Measurements from ENCODE around the gene MYO3B.

MYO3B gene

GRCh38 chr2:170267071-170267470 lies 89.1 kb downstream of the MYO3B start:
- Histone ChIP-seq H3K4me3 (ENCODE audit: insufficient read depth, low read length, poor library complexity, severe bottlenecking) (no peak overlapping the region), H3K4me2 (ENCODE audit: low read depth, low read length, poor library complexity, severe bottlenecking) (no peak overlapping the region)
- TF ChIP-seq, protein P1, sequence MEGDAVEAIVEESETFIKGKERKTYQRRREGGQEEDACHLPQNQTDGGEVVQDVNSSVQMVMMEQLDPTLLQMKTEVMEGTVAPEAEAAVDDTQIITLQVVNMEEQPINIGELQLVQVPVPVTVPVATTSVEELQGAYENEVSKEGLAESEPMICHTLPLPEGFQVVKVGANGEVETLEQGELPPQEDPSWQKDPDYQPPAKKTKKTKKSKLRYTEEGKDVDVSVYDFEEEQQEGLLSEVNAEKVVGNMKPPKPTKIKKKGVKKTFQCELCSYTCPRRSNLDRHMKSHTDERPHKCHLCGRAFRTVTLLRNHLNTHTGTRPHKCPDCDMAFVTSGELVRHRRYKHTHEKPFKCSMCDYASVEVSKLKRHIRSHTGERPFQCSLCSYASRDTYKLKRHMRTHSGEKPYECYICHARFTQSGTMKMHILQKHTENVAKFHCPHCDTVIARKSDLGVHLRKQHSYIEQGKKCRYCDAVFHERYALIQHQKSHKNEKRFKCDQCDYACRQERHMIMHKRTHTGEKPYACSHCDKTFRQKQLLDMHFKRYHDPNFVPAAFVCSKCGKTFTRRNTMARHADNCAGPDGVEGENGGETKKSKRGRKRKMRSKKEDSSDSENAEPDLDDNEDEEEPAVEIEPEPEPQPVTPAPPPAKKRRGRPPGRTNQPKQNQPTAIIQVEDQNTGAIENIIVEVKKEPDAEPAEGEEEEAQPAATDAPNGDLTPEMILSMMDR (IDR thresholded peaks at IDR 0.05; ENCODE audit: insufficient read depth, low read length, poor library complexity, severe bottlenecking), result no peak
- TF ChIP-seq EZH2phosphoT487 (conservative IDR thresholded peaks at IDR 0.05; ENCODE audit: low read length), result no peak

GRCh38 chr2:170270278-170270864 lies 92.4 kb downstream of the MYO3B start:
- no peak overlapping the region for H3K4me3 ChIP-seq (ENCODE audit: insufficient read depth, low read length, poor library complexity, severe bottlenecking)
- no peaks in the 10 kb centered on the region for H3K36me3 ChIP-seq (ENCODE audit: low read length)
- no peaks in the 10 kb centered on the region for H3K27me3 ChIP-seq (ENCODE audit: low read length)
- H3K9ac ChIP-seq (ENCODE audit: low read length), result no peak overlapping the region
- H2AFZ ChIP-seq (ENCODE audit: low read depth, low read length, severe bottlenecking), result no peak overlapping the region
- H3K27ac ChIP-seq (ENCODE audit: low read depth, low read length), result no peak overlapping the region
- H3K4me2 ChIP-seq (ENCODE audit: low read depth, low read length, poor library complexity, severe bottlenecking), result no peak overlapping the region
- no peaks in the 10 kb centered on the region for H3F3A ChIP-seq (ENCODE audit: insufficient read depth)
- TF ChIP-seq, protein P1 (IDR thresholded peaks at IDR 0.05; ENCODE audit: insufficient read depth, low read length, poor library complexity, severe bottlenecking), result no peak
- no peak for TF ChIP-seq EZH2phosphoT487 (conservative IDR thresholded peaks at IDR 0.05; ENCODE audit: low read length)
- H3K9me3 ChIP-seq (ENCODE audit: insufficient read depth, low read length), result no peaks in the 10 kb centered on the region
- no peaks in the 10 kb centered on the region for H3K9me2 ChIP-seq (replicated peaks; ENCODE audit: insufficient read depth, low read length)
- no peaks in the 10 kb centered on the region for H4K20me1 ChIP-seq (ENCODE audit: low read depth, low read length)
- no peaks in the 10 kb centered on the region for H3K79me2 ChIP-seq (ENCODE audit: insufficient read depth, low read length)

More at GRCh38 chr2:170267071-170267470, 89.1 kb downstream of the MYO3B start:
- Histone ChIP-seq H3F3A (ENCODE audit: insufficient read depth) (no peaks in the 10 kb centered on the region), H2AFZ (ENCODE audit: low read depth, low read length, severe bottlenecking) (no peak overlapping the region), H3K9ac (ENCODE audit: low read length) (no peak overlapping the region), H3K9me3 (ENCODE audit: insufficient read depth, low read length) (no peaks in the 10 kb centered on the region), H3K9me2 (replicated peaks; ENCODE audit: insufficient read depth, low read length) (no peaks in the 10 kb centered on the region), H4K20me1 (ENCODE audit: low read depth, low read length) (no peaks in the 10 kb centered on the region), H3K79me2 (ENCODE audit: insufficient read depth, low read length) (no peaks in the 10 kb centered on the region), H3K27me3 (ENCODE audit: low read length) (no peaks in the 10 kb centered on the region), H3K27ac (ENCODE audit: low read depth, low read length) (no peak overlapping the region), H3K36me3 (ENCODE audit: low read length) (no peaks in the 10 kb centered on the region)

DNA sequence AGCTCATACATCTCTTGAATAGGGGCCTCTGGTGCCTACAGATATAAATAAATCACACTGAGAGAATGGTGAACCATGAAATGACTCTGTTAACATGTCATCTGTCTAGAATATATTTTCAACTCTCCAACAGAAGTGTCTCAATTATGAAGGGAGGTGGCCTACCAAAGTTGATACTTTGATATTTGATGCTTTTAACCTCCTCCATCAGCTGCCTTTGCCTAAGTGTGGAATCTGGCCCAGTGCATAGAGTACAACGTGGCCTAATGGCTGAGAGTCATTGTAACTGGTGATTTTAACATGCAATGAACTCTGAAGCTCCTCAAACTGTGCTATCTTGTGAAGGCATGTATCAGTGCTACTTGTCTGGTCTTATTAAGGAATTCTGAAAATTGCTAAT lies 93.4 kb downstream of the MYO3B start:
- H3K4me3 ChIP-seq (ENCODE audit: insufficient read depth, low read length, poor library complexity, severe bottlenecking), result no peak overlapping the region
- H2AFZ ChIP-seq (ENCODE audit: low read depth, low read length, severe bottlenecking), result no peak overlapping the region
- H3F3A ChIP-seq (ENCODE audit: insufficient read depth), result no peaks in the 10 kb centered on the region
- H3K79me2 ChIP-seq (ENCODE audit: insufficient read depth, low read length), result no peaks in the 10 kb centered on the region
- H4K20me1 ChIP-seq (ENCODE audit: low read depth, low read length), result no peaks in the 10 kb centered on the region
- no peaks in the 10 kb centered on the region for H3K36me3 ChIP-seq (ENCODE audit: low read length)
- H3K27me3 ChIP-seq (ENCODE audit: low read length), result no peaks in the 10 kb centered on the region
- no peak overlapping the region for H3K27ac ChIP-seq (ENCODE audit: low read depth, low read length)
- no peaks in the 10 kb centered on the region for H3K9me3 ChIP-seq (ENCODE audit: insufficient read depth, low read length)
- no peak overlapping the region for H3K4me2 ChIP-seq (ENCODE audit: low read depth, low read length, poor library complexity, severe bottlenecking)
- TF ChIP-seq, protein P1 (IDR thresholded peaks at IDR 0.05; ENCODE audit: insufficient read depth, low read length, poor library complexity, severe bottlenecking), result no peak
- no peak for TF ChIP-seq EZH2phosphoT487 (conservative IDR thresholded peaks at IDR 0.05; ENCODE audit: low read length)
- no peaks in the 10 kb centered on the region for H3K9me2 ChIP-seq (replicated peaks; ENCODE audit: insufficient read depth, low read length)
- H3K9ac ChIP-seq (ENCODE audit: low read length), result no peak overlapping the region

All from SU-DHL-6 (cell line).